ENCODE data around the gene FLII.
"Not testable (repeated sequence)": the region's sequence is repeated elsewhere in the genome, so short reads cannot be mapped to it uniquely, and the experiment has no call there.

The FLII gene

DNA sequence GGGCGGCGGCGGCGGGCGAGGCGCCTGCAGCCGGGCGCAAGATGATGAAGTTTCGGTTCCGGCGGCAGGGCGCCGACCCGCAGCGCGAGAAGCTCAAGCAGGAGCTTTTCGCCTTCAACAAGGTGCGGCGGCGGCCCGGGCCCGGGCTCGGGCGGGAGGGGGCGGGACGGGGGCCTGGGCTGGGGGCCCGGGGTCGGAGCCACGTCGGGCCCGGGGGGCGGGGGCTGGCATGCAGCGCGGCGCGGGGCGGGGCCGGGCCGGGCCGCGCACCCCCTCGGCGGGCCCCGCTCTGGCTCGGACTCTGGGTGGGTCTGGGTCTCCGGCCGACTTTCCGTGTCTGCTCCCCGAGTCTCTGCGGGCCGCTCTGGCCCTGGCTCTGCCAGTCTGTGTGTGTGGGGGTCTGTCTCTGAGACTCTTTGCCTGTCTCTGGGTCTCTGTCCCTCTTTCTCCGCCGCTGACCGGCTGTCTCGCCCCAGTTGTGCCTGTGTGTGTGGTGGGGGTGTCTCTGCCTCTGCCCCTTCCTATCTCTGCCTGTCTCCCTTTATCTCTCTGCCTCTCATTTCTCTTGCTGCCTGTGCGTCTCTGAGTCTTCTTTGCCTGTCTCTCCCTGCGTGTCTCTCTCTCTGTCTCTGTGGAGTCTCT, 32.8 kb downstream of the FLII start:
- FAIRE-seq (peak; percentile 52), DNase-seq (ENCODE audit: insufficient read length, low spot score) (no peak)
- TF ChIP-seq POU2F2 (IDR thresholded peaks at IDR 0.05; ENCODE audit: low read depth, low read length), result no peak
- TF ChIP-seq POLR2AphosphoS5 (IDR thresholded peaks at IDR 0.05; ENCODE audit: low read depth, low read length), result no peak
- no peak for TF ChIP-seq PAX5 (IDR thresholded peaks at IDR 0.05; ENCODE audit: insufficient read depth, low read length, severe bottlenecking)
- no peak for TF ChIP-seq TAF1 (IDR thresholded peaks at IDR 0.05; ENCODE audit: low read depth, low read length)
- no peak for TF ChIP-seq SPI1 (IDR thresholded peaks at IDR 0.05; ENCODE audit: low read depth, low read length)
- TF ChIP-seq POLR2A (IDR thresholded peaks at IDR 0.05; ENCODE audit: low read depth, low read length), result no peak

- DNase-seq (ENCODE audit: insufficient read length, low spot score) (peak; percentile 100), FAIRE-seq (peak; percentile 98)
- TF ChIP-seq POLR2A (IDR thresholded peaks at IDR 0.05; ENCODE audit: low read depth, low read length), result no peak
Observed at GRCh38 chr17:18225121-18225641, 33.4 kb downstream of the FLII start, which contains the start of gene LLGL1. Gene LLGL1 (plus strand): TSS chr17:18225635. CDS start chr17:18225683, 48 bp downstream.

GRCh38 chr17:18224387-18225120, 34.0 kb downstream of the FLII start:
- DNase-seq (ENCODE audit: insufficient read length, low spot score) (no peak), FAIRE-seq (no peak)
- TF ChIP-seq SPI1 (IDR thresholded peaks at IDR 0.05; ENCODE audit: low read depth, low read length) (no peak), TAF1 (IDR thresholded peaks at IDR 0.05; ENCODE audit: low read depth, low read length) (no peak), POLR2AphosphoS5 (IDR thresholded peaks at IDR 0.05; ENCODE audit: low read depth, low read length) (no peak), POU2F2 (IDR thresholded peaks at IDR 0.05; ENCODE audit: low read depth, low read length) (no peak), POLR2A (IDR thresholded peaks at IDR 0.05; ENCODE audit: low read depth, low read length) (no peak), PAX5 (IDR thresholded peaks at IDR 0.05; ENCODE audit: insufficient read depth, low read length, severe bottlenecking) (no peak)

- no peak for DNase-seq (ENCODE audit: insufficient read length, low spot score)
- no peak for FAIRE-seq
- no peak for TF ChIP-seq TAF1 (IDR thresholded peaks at IDR 0.05; ENCODE audit: low read depth, low read length)
- TF ChIP-seq POU2F2 (IDR thresholded peaks at IDR 0.05; ENCODE audit: low read depth, low read length), result no peak
- TF ChIP-seq POLR2AphosphoS5 (IDR thresholded peaks at IDR 0.05; ENCODE audit: low read depth, low read length), result no peak
- TF ChIP-seq PAX5 (IDR thresholded peaks at IDR 0.05; ENCODE audit: insufficient read depth, low read length, severe bottlenecking), result no peak
- no peak for TF ChIP-seq SPI1 (IDR thresholded peaks at IDR 0.05; ENCODE audit: low read depth, low read length)
- TF ChIP-seq POLR2A (IDR thresholded peaks at IDR 0.05; ENCODE audit: low read depth, low read length), result no peak
Observed at GRCh38 chr17:18224053-18224386, 34.5 kb downstream of the FLII start.

GRCh38 chr17:18218756-18219415, 39.7 kb downstream of the FLII start:
- TF ChIP-seq PAX5 (IDR thresholded peaks at IDR 0.05; ENCODE audit: insufficient read depth, low read length, severe bottlenecking), result no peak
- TF ChIP-seq SPI1 (IDR thresholded peaks at IDR 0.05; ENCODE audit: low read depth, low read length), result no peak
- no peak for TF ChIP-seq POLR2AphosphoS5 (IDR thresholded peaks at IDR 0.05; ENCODE audit: low read depth, low read length)
- no peak for TF ChIP-seq POLR2A (IDR thresholded peaks at IDR 0.05; ENCODE audit: low read depth, low read length)
- TF ChIP-seq TAF1 (IDR thresholded peaks at IDR 0.05; ENCODE audit: low read depth, low read length), result no peak
- TF ChIP-seq POU2F2 (IDR thresholded peaks at IDR 0.05; ENCODE audit: low read depth, low read length), result no peak
- FAIRE-seq (no peak), DNase-seq (ENCODE audit: insufficient read length, low spot score) (no peak)

GRCh38 chr17:18217412-18218015, 41.0 kb downstream of the FLII start:
- DNase-seq (ENCODE audit: insufficient read length, low spot score), result peak; percentile 76
- TF ChIP-seq SPI1 (IDR thresholded peaks at IDR 0.05; ENCODE audit: low read depth, low read length) (peak; percentile 30; the same call in 1 of the 2 replicates), POLR2A (IDR thresholded peaks at IDR 0.05; ENCODE audit: low read depth, low read length) (no peak)
- FAIRE-seq, result peak; percentile 91

GRCh38 chr17:18216906-18217305, 41.6 kb downstream of the FLII start:
- not testable (repeated sequence) for FAIRE-seq

DNA sequence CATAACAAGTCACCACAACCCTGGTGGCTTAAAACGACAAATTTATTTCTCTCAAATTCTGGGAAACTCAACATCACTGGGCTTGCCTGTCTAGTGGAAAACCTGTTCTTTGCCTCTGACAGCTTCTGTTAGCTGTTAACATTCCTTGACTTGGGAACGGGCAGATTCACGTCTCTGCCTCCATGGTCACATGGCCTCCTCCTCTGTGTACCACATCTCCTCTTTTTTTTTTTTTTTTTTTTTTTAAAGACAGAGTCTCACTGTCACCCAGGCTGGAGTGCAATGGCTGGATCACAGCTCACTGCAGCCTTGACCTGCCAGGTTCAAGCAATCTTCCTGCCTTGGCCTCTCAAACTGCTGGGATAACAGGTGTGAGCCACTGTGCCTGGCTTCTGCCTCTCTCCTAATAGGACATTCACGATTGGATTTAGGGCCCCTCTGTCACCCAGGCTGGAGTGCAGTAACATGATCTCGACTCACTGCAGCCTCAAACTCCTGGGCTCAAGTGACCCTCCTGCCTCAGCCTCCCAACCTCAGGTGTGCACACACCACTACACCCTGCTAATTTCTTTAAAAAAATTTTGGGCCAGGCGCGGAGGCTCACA, 44.8 kb downstream of the FLII start:
- no peak for TF ChIP-seq POLR2AphosphoS5 (IDR thresholded peaks at IDR 0.05; ENCODE audit: low read depth, low read length)
- no peak for TF ChIP-seq SPI1 (IDR thresholded peaks at IDR 0.05; ENCODE audit: low read depth, low read length)
- TF ChIP-seq POU2F2 (IDR thresholded peaks at IDR 0.05; ENCODE audit: low read depth, low read length), result no peak
- no peak for TF ChIP-seq TAF1 (IDR thresholded peaks at IDR 0.05; ENCODE audit: low read depth, low read length)
- no peak for TF ChIP-seq POLR2A (IDR thresholded peaks at IDR 0.05; ENCODE audit: low read depth, low read length)
- DNase-seq (ENCODE audit: insufficient read length, low spot score) (no peak), FAIRE-seq (no peak)

More at GRCh38 chr17:18216906-18217305, 41.6 kb downstream of the FLII start:
- not testable (repeated sequence) for DNase-seq (ENCODE audit: insufficient read length, low spot score)

DNA sequence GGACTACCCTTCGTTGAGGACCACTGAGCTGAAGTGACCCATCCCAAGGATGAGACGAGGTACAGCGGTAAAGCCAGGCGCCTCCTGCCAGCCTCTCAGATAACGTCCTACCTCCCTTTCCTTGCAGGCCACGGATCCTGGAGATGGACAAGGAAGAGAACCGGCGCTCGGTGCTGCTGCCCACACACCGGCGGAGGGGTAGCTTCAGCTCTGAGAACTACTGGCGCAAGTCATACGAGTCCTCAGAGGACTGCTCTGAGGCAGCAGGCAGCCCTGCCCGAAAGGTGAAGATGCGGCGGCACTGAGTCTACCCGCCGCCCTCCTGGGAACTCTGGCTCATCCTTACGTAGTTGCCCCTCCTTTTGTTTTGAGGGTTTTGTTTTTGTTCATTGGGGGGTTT, 50.4 kb downstream of the FLII start:
- DNase-seq (ENCODE audit: insufficient read length, low spot score) (no peak), FAIRE-seq (no peak)
- TF ChIP-seq PAX5 (IDR thresholded peaks at IDR 0.05; ENCODE audit: insufficient read depth, low read length, severe bottlenecking), result no peak
- no peak for TF ChIP-seq POU2F2 (IDR thresholded peaks at IDR 0.05; ENCODE audit: low read depth, low read length)
- no peak for TF ChIP-seq POLR2A (IDR thresholded peaks at IDR 0.05; ENCODE audit: low read depth, low read length)
- TF ChIP-seq TAF1 (IDR thresholded peaks at IDR 0.05; ENCODE audit: low read depth, low read length), result no peak
- TF ChIP-seq POLR2AphosphoS5 (IDR thresholded peaks at IDR 0.05; ENCODE audit: low read depth, low read length), result no peak
- no peak for TF ChIP-seq SPI1 (IDR thresholded peaks at IDR 0.05; ENCODE audit: low read depth, low read length)

Measured in GM12891 (cell line).